Activated CD8-positive, alpha-beta memory T cell treated with anti-CD3 and anti-CD28 coated beads, Interleukin-2, amount 50 U/mL, for 48 hours (primary cell): ENCODE results near the gene SSR2.
"Not testable (repeated sequence)": the region's sequence is repeated elsewhere in the genome, so short reads cannot be mapped to it uniquely, and the experiment has no call there.

ENCODE experiments used
- DNase-seq: peaks from one replicate; pipeline ENCODE4 v3.0.0-alpha.2; 2020

Gene SSR2

DNA sequence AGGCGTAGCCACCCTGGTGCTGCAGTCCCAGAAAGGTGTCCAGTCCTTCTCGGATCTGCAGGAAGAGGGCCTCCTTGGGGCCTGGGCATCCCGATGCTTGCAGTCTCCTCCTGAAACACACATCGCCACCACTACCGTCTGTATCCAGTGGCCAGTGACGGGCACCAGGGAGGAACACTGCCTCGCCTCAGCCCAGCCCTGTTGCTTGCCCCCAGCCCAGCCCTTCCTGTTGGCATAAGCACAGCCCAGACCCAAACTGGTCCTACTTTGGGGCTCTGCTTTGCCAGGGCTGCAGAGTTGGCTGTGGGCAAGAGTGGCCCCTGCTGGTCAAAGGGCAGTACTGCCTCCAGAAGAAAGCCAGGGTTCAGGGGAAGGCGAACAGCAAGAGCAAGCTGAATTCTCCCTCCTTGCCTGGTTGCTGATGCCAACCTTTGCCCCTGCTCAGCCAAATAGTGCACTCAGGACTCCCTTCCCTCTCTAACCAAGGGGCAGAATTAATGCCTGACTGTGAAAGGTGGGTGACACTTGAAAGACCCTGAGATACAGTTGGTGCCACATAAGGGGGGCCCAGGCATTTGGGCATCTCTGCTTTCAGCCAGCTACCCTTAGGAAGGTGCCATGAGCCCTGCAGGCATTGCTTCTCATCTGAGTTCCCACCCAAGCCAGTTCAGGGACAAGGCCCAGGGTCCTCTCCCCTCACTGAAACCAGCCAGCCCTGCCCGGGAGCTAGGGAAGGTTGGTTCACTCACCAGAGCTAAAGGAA lies 31.3 kb downstream of the SSR2 start:
- peak; percentile 88 for DNase-seq

GRCh38 chr1:155984903-155985645 lies 35.7 kb downstream of the SSR2 start:
- not testable (repeated sequence) for DNase-seq

DNA sequence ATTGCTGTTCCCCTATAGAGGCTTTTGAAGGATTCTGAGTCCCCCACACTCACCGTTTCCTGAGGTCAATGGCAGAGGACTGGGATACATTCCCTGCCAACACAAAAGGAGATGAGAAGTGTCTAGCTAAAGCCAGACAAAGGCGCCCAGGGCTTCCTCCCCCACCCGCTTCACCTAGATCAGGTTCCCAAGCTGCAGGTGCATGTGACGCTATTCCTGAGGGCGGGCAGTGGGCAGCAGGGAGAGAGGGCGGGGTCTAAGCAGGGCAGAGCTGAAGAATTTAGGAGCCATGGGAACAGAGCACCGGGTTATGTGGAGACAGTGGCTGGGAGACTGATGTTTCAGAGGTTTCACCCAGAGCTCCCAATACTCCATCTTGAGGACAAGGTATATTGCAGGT lies 36.4 kb downstream of the SSR2 start:
- no peak for DNase-seq

- no peak for DNase-seq
Observed at GRCh38 chr1:155983191-155984024, 37.3 kb downstream of the SSR2 start.

GRCh38 chr1:155982106-155982505 lies 38.6 kb downstream of the SSR2 start:
- DNase-seq: no peak

DNA sequence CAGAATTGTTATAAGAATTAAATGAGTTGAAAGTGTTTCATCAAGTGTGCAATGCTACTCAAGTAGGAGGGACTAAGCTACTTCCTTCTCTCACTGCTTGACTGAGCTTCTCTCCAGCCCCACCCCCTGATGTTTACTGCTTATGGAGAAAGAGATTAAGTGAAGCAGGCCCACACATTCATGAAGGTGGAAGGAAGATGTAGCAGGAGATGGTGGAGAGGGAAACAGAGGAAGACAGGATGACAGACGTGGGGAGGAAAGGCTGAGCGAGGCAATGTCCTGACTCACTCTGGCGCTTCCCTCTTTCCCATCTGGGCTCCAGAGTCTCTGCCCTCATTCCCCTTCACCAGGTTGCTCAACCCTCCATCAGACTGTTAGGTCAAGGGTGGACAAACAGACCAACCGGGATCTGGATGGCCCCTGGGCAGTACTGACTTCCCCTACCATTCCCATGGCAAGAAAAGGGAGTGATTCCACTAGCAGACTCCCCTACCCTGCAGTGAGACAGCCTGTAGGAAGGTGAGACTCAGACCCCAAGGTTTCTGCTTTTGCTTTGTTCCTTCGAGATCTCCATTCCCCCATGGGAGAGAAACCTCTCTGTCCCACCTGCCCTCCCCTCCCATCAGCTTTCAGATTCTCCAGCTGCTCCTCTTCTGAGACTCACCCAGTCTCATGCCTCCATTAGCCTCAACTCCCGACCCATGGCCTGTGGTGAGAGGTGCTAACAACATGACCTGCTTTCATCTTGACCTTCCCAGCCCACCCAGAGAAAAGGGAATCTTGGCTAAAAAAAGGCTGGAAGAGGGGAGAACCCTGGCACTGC lies 39.3 kb downstream of the SSR2 start:
- no peak for DNase-seq

DNA sequence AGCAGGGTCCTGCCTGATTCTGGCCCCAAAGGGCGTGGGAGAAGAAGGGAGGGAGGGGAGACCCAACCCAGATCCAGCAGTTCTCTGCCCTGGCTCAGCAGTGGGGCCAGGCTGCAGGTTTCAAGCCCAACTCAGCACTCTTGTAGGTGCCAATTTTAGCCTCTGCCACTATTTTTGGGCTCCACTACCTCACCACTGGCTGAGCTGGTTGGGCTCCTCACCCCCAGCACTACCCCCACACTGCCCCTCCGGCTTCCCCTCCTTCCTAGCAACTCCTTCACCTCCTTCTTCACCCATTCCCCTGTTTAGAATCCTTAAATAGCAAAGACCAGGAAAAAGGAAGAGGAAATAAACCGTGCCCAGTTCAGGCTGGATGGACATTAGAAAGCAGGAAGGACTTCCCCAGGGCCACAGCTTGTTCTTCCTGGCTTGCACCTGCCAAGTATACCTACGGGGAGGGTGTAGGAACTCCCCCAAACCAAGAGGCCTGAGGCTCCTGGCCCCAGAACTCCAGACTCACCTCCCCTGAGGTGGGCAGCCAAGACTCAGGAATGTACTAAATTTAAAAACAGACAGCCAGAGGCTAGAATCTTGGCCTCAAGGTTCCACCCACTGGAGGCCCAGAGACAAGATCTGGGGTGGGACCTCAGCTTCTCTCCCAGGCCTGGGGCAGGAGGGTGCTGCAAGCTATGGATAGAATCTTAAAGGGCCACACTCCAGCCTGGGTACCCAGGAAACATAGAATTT lies 41.0 kb downstream of the SSR2 start:
- no peak for DNase-seq

- DNase-seq: no peak
Observed at GRCh38 chr1:155978973-155979429, 41.8 kb downstream of the SSR2 start.

GRCh38 chr1:155978325-155978972 lies 42.3 kb downstream of the SSR2 start, which contains the start of gene ARHGEF2:
Gene ARHGEF2, minus strand, starts transcription at chr1:155978547. Its CDS starts 120 bp downstream, at chr1:155978427.
- DNase-seq: peak; percentile 90

DNA sequence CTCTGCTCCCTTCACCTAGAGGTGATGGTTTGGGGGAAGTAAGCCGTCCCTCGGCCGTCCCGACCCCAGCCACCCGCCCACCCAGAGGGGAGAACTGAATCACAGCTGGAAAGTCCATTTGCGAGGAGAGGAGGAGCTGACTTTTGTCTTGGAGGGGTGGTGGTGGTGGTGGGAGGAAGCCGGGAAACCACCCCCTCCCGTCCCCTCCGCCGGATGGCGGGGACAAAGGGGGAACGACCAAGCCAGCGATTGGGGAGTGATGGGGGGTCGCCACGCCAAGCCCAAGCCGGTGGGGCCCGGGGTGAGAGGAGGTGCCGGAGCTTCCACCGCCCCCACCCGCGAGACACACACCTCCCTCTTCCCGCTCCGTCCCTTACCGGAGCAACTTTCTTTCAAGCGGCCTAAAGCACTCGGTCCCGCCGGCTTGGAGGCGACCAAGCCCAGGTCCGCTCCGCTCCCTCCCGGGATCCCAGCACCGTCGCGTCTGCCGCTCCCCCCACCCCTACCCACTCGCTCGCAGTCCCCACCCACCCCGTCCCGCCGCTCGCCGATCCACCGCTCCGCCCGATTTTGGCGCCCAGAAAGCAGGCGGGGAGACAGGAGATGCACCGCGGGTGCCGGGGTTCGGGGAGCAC lies 42.9 kb downstream of the SSR2 start:
- peak; percentile 82 for DNase-seq

DNA sequence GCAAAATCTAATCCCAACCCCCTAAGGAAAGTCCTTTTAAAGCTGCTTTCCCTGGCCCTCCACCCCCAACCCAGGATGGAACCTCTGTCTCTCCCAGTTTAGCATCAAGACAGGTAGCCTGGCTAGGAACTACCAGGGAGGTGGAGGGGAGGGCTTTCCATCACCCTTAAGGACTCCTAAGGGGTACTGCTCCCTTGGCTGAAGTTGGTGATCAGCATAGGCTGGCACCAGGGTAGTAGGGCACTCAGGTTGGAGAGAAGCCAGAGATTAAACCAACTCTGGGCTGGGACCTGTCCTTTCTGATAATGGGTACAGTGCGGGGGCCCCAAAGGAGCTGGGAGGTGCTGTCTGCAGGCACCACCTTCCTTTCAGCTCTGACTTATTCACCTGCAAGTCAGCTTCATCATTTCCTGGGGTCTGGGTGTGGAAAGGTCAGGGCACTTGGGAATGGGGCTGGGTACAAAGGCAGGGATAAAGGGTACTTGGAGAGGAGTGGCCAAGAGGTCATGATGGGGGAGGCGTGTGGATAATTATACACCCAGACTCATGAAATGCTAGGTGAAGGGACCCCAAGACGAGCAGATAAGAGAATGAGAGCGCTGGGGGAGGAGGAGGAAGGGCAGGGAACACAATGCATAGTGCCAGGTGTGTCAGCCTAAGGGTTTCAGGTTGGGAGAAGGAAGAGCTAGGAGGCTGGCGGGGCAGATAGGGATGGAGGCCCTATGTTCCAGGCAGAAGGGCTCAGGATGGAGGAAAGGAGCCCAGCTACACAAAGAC lies 43.6 kb downstream of the SSR2 start:
- no peak for DNase-seq

DNA sequence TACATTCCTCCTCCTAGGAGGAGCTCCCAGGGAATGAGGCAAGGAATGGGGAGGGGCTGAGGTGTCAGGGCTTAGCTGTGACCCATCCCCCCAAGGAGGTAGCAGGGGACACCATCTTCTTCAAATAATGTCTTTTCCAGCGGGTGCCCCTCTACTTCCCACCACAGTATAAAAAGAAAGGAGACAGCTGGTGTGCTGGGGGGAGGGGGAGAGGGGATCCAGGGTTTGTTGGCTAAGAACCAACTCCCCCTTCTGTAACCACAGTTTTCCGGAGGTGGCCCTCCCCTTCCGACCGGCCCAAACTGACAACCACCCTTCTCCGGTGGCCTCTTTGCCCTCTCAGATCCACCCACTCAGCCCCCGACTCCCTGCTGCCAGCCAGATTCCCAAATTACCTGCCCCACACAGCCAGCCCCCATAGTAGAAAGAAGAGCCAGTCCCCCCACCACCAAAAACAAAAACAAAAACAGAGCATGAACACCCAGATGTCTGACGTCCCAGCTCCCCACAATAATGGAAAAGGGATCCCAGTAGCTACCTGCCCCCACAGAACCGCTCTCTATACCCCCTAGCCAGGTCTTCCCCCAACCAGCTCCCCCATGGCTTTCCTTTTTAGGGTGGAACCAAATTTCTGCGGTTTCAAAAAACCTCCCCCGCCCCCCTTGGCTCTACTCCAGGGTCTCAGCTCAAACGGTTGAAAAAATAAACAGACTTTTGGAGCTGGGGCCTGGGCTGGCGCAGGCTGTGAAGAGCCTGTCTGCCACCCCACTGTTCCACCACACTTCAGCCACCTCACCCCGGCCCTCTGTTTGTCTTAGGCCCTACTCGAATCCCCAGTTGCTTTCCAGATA lies 44.5 kb downstream of the SSR2 start:
- DNase-seq: peak; percentile 65

DNA sequence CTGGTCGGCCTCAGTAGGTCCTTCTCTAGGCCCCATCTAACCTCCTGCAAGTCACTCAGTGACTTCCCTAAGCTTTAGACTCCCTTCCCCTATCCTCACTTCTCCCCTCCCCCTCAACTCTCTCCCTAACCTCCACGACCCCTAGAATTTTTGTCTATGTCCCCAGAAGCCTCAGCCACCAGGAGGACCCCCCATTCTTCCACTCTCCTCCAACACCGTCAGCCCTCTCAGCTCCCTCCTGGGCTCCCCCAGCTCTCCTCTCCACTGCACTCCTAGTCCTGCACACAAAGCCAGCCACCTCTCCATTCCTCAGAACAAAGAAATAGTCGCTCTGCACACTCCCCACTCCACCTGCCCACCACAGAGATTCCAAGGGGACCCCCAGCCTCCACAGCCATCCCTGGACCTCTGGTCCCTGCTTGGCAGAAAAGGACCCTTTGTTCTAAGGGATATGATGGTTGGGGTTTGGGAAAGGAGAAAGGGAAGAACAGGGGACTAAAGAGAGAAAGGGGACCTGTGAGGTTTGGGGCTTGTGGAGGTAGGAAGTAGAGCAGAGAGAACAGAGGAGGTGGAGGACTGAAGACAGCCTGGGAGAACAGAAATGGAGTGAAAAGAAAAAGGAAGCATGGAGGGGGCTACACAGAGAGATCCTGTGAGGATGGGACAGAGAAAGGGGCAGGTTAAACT lies 45.2 kb downstream of the SSR2 start:
- DNase-seq: no peak

DNA sequence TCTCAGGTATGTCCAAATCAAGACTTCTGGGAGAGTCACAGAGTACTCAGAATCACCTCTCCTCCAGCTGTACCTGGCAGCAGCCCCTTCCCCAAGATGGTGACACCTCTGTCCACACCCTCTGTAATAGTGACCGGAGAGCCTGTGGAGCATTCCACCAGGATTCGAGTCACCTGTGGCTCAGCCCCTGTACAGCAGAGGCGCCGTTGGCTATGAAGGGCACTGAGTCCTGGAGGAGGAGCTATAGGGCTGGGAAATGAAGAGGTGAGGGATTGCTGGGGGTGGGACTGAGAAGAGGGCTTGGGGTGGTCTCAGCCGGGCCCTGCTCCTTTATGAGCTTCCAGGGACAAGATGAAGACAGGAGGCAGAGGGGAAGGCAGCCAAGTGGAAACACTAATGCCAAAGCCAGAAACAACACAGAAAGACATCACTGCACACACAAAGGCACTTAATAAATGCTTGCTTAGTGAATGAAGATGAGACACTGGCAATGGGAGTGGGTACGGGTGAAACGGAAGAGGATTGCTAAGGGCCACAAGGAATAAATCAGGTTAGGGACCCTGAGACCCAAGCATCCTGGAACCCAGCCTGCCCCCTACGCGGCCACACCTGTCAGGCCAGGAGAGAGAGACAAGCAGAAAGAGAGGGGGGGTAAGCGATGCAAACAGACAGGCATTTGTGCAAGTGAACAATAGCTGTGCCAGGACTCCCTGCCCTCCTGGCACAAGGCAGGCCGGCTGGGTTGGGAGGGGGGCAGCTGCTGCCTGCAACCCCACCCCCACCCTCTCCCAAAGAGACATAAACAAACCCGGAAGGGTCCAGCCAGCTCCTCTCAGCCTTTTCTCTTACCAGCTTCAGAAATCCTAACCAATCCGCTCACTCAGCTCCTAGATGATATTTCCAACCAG lies 46.3 kb downstream of the SSR2 start:
- no peak for DNase-seq

GRCh38 chr1:155973723-155974122 lies 47.0 kb downstream of the SSR2 start:
- no peak for DNase-seq

DNA sequence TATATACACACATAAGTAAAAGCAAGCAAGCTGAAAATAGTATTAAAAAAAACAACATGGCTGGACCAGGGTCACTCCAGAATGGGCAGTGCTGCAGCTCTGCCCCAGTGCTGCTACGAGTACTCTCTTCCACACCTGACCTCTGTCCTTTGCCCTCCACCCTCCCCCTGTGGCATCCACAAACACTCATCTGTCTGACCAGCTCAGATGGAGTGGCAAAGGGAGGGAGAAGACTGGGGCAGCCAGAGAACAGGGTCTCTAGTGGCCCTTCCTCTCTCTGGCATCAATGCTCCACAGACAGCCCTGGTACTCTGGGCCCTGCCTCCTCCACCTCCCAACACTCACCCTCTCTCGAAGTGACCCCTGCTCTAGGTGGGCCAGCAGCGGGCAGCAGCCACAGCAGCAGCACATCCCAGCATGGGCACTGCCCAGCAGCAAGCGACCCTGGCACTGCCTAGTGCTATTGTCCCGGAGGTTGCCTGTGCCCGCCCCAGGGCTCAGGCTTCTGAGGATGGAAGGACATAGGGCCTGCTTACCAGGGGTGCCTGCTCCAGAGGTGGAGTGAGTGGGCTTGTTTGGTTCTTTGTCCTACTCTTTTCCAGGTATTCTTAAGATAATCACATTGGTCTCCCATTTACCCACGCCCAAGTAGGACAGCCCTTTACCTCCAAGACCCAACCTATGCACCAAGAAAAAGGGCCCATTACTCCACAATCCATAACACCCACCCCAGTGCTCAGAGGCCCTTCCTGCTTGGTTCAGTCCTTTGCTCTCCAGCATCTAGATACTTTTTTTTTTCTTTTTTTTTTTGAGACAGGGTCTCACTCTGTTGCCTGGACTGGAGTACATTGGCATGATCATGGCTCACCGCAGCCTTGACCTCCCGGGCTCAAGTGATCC lies 48.6 kb downstream of the SSR2 start:
- no peak for DNase-seq
